GM06990 (cell line): ENCODE results near the gene MND1.

ENCODE experiments used
- DNase-seq: peaks from one replicate; pipeline ENCODE4 v3.0.0-alpha.2; 2011; ENCODE audit not compliant: insufficient read length; ENCODE audit errors: extremely low read depth
- H3K27me3 ChIP-seq: replicated peaks from 2 replicates; pipeline ENCODE4 v1.6.0; 2011; ENCODE audit warnings: low read length; ENCODE audit not compliant: control insufficient read depth, insufficient read depth
- H3K36me3 ChIP-seq: 2 replicates; pipeline ENCODE4 v1.5.1; 2011; ENCODE audit warnings: low read length; ENCODE audit not compliant: control insufficient read depth, insufficient read depth
- H3K4me3 ChIP-seq: replicated peaks from 2 replicates; pipeline ENCODE4 v1.5.1; 2011; ENCODE audit warnings: low read depth, mild to moderate bottlenecking, control low read depth, low read length
- CTCF ChIP-seq: IDR thresholded peaks from 2 replicates; pipeline ENCODE4 v1.5.1; 2011; ENCODE audit warnings: low read length, control low read depth, mild to moderate bottlenecking, inconsistent platforms; ENCODE audit not compliant: insufficient read depth, poor library complexity, severe bottlenecking

MND1 gene, protein sequence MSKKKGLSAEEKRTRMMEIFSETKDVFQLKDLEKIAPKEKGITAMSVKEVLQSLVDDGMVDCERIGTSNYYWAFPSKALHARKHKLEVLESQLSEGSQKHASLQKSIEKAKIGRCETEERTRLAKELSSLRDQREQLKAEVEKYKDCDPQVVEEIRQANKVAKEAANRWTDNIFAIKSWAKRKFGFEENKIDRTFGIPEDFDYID

DNA sequence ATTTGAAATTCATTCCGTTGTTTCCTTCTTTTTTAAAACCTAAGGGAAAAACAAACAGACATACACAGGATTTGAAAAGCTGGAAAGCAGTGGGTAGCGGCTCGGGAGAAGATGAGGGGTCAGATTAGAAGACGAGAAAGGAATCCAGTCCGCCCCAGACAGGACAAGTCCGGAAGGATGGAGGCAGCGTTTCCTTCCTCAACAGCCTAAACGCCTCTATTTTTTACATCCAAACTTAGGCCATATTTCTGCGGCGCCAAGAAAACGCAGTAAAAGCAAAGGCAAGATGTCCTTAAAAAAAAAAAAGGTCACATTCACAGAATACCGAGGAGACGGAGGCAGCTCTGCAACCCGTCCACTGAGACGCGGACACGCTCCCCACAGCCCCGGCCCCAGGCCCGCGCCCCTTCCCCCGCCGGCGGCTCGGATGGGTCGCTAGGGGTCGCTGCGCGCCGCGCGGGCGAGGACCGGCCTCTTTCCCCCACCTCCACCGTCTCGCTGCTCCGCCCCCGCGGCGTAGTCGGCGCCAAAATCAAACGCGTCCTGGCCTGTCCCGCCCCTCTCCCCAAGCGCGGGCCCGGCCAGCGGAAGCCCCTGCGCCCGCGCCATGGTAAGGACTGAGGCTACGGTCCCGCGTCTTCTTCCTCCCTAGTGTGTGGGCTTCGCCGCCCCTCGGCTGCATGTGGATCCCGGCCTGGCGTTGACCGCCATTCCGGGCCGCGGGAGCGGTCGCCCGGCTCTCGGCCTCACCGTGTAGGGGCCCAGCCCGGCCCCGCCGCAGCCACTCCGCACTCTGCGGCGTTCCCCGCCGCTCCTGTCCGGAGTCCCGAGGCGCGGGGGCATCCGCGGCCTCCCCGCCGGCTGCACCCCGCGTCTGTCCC lies at the start of gene MND1:
MND1 (plus strand) TSS at position 558 of the 881 bp plus-strand sequence; CDS start at position 608, 50 bp downstream.
- H3K36me3 ChIP-seq = no peaks in the 10 kb centered on the region
- peak; percentile 92 for DNase-seq
- peak within 1 kb of the TSS; percentile 90 for H3K4me3 ChIP-seq
- no peaks in the 10 kb centered on the region for H3K27me3 ChIP-seq
- peak; percentile 66 for TF ChIP-seq CTCF

- H3K36me3 ChIP-seq = no peaks in the 10 kb centered on the region
- TF ChIP-seq CTCF = no peak
- H3K4me3 ChIP-seq = no peak overlapping the region
- DNase-seq = no peak
- no peaks in the 10 kb centered on the region for H3K27me3 ChIP-seq
Observed at GRCh38 chr4:153295131-153295755, 49.2 kb upstream of the MND1 start.

GRCh38 chr4:153296040-153296823 lies 48.3 kb upstream of the MND1 start:
- no peaks in the 10 kb centered on the region for H3K27me3 ChIP-seq
- DNase-seq = no peak
- H3K36me3 ChIP-seq = no peaks in the 10 kb centered on the region
- no peak for TF ChIP-seq CTCF
- no peak overlapping the region for H3K4me3 ChIP-seq

- Histone ChIP-seq H3K27me3 (no peaks in the 10 kb centered on the region), H3K4me3 (no peak overlapping the region), H3K36me3 (no peaks in the 10 kb centered on the region)
- no peak for TF ChIP-seq CTCF
- DNase-seq = no peak
Observed at GRCh38 chr4:153297116-153297515, 47.4 kb upstream of the MND1 start.

DNA sequence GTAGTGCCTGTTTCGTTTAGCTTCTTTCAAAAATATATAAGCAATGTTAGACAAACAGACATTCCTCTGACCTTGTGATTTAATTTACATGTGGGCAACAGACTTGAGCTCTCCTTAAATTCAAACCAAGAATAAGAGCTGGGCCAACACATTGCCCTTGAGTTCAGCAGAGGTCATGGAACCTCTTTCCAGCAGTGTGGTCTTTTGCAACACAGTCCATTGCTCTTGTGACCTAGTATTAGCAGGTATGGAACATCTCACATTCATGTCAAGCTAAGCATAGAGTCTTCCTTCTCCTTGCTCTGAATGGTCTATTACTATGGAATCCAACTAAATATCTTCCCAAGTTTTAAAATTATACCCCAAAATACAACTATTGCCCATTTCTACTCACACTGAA lies 33.7 kb upstream of the MND1 start:
- no peak overlapping the region for H3K4me3 ChIP-seq
- no peak for DNase-seq
- TF ChIP-seq CTCF = no peak
- H3K36me3 ChIP-seq = no peaks in the 10 kb centered on the region
- H3K27me3 ChIP-seq = no peaks in the 10 kb centered on the region
